Measurements from ENCODE around the gene ARHGAP32.

ARHGAP32 gene

DNA sequence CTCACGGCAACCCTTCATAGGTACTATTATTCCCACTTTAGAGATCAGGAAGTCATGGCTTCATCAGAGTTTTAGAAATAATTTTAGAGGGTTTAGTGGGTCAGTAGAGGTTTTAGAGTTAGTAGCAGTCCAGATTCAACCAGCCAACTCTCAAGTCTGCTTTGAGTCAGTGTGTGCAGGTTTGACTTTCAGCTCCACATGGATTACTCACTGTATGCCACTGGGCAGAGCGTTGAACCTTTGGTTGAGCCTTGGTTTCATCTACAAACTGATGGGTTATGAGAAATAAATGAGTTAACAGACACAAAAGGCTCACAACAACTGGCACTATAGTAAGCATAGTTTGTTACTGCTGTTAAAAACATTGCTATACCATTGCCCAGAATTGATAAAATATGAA, 230.5 kb downstream of the ARHGAP32 start:
- no peak for DNase-seq (ENCODE audit: low read depth, low spot score)

DNA sequence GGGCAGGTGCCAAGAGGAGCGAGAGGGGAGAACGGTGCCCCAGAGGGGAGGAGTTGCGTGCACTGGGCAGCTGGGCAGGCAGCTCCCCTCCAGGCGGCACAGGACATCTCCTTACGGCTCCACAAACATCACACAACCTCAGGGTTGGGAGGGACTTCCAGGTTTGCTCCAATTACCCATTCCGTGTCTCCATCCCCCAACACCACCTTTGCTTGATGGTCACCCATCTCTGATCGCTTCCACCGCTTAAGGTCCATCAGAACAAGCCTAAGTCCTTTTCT, 235.0 kb downstream of the ARHGAP32 start:
- DNase-seq (ENCODE audit: low read depth, low spot score): no peak

DNA sequence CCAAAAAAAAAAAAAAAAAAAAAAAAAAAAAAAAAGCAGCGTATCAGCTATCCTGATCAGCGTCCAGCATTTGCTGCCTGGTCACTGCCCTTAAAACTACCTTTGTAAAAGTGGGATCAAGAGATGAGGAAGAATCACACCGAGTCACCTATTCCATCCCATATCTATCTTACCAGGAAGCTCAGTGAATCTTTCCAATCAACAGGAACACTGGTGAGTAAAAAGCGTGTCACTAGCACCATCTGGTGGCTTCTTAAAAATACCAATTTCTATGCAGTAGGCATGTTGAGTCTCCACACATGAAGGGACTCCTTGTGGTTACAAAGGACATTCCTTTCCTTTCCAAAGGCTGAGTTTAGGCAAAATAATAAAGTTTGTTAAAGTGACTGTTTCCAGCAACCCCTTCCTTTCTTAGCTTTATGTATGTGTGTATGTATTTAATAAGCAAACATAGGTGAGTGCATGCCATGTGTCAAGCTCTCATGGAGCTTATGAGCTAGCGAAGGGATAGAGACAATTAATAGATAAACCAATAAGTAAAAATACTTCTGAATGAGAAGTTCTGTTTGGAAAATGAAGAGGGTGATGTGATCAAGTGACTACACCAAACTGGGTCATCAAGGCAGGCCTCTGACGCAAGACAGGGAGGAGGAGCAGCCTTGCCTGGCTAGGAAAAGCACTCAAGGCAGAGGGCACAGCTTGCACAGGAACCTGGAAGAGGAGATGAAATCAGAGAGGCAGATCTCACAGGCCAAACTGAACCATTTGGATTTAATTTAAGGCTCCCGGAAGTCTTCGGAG, 235.5 kb downstream of the ARHGAP32 start:
- no peak for DNase-seq (ENCODE audit: low read depth, low spot score)

DNA sequence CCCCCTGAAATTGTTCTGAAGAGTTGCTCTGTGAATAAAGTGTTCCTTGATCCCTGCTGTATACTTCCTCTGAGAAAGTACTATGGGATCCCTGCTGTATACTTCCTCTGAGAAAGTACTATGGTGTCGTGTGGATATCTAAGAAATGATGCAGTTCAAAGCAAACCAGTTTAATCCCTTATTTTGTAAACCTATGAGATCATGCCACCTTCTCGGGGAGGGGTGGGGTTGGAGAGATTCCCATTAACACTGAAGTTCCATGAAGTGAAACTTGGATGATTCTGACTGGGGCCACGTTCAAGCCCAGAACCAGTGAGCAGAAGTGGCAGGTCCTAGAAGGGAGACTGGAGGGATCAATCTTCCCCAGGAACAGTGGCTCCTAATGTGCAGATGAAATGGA, 236.5 kb downstream of the ARHGAP32 start:
- no peak for DNase-seq (ENCODE audit: low read depth, low spot score)

DNA sequence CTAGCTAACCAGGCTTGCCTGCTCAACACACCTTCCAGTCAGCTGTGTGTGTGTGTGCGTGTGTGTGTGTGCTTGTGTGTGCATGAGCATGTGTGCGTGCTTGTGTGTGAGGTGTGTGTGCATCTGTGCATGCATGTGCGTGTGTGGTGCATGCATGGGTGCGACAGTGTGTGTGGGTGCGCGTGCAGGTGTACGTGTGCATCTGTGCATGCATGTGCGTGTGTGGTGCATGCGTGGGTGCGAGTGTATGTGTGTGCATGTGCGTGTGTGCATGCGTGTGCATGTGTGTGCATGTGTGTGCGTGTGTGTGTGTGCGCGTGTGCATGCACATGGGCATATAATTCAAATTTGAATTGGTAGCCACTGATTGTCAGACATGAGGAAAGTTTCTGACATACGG, 239.0 kb downstream of the ARHGAP32 start:
- DNase-seq (ENCODE audit: low read depth, low spot score): no peak

DNA sequence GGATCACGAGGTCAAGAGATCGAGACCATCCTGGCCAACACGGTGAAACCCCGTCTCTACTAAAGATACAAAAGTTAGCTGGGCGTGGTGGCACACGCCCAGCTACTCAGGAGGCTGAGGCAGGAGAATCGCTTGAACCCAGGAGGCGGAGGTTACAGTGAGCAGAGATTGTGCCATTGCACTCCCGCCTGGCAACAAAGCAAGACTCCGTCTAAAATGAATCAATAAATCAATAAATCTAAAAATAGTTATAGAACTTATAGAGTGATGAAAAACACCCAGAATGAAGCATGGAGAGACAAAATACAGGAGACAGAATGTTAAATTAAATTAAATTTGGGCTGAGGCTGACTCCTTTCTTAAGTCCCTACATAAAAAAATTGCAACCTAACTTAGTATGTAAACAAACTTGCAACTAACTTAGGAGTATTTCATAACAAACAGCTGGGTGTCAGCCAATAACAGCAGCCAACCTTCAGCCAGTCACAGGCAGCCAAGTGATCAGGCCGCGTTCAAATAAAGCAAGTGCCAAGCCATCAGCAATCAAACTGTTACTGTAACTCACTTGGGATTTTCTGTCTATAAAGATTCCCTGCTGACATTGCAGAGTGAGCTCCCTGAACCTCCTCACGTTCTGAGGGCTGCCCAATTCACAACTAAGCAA, 242.2 kb downstream of the ARHGAP32 start:
- DNase-seq (ENCODE audit: low read depth, low spot score): no peak

DNA sequence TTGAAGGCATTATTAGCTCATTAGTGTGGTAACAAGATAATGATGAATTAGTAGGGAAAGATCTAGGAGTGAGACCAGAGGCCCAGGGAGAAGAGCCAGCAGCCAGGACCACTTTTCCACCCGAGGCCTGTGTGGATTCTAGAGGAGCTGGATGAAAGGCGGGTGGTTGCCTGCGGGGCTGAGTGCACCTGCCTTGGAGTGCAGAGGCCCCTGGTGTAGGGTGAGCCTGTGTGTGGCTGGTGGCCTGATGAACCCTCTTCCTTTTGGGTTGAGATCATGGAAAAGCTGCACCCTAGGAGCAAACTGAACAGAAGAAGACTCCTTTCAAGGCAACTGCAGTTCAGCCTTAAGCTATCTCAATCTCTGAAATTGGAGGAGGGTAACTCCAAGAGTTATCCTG, 243.5 kb downstream of the ARHGAP32 start:
- no peak for DNase-seq (ENCODE audit: low read depth, low spot score)

DNA sequence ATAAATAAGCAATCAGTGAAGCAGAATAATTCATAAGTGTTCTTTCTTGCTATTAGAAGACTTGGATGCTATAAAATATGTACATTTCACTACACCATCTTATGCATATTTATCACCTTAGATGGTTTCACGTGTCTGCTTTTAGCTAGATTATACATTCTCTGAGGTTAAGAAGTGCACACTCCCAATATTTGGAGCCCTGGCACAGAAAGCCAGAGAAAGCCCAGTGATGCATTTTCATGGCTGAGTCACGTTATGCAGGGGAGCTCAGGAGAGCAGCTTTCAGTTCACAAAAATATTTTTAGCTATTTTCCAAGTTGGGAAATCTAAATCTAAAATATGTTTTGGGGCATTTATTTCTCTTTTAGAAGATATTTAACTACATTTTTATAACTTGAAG, 244.4 kb downstream of the ARHGAP32 start:
- DNase-seq (ENCODE audit: low read depth, low spot score): no peak

DNA sequence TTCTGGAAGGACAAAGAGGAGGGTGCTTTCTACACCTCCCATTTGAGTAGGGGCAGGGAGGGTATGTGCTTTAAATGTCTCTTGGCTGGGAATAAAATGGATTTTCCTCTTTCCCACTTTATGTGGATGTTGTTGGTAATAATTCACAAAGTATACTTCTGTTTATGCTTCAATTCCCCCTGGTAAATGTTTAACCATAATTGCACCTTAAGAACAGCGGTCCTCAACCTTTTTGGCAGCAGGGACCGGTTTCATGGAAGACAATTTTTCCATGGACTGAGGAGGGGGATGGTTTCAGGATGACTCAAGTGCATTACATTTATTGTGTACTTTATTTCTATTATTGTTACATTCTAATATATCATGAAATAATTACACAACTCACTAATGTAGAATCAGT, 245.5 kb downstream of the ARHGAP32 start:
- DNase-seq (ENCODE audit: low read depth, low spot score): no peak

DNA sequence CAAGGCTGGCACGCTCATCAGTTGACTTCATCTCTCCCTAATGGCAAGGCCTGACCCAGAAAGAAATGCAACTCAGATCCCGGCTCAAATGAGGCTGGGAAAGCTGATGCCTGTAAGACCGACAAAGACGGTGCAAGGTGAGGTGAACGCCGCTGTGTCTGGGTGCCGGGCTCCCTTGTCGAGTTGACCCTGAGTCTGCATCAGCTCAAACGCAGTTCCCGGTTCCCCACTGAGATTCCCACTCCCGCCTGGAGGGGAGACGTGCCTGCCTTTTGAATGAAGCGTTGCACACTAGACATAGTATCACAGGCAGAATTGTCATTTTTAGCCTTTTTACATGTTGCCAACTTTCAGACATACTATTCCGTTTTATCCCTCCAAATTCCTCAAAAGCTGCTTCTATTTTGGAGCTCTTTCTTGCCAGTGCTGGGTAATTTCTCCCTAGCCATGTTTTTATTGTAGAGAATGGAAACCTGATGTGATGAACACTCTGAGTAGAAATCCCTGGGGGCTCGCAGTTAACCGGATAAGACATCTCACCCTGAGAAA, 248.6 kb downstream of the ARHGAP32 start:
- no peak for DNase-seq (ENCODE audit: low read depth, low spot score)

DNA sequence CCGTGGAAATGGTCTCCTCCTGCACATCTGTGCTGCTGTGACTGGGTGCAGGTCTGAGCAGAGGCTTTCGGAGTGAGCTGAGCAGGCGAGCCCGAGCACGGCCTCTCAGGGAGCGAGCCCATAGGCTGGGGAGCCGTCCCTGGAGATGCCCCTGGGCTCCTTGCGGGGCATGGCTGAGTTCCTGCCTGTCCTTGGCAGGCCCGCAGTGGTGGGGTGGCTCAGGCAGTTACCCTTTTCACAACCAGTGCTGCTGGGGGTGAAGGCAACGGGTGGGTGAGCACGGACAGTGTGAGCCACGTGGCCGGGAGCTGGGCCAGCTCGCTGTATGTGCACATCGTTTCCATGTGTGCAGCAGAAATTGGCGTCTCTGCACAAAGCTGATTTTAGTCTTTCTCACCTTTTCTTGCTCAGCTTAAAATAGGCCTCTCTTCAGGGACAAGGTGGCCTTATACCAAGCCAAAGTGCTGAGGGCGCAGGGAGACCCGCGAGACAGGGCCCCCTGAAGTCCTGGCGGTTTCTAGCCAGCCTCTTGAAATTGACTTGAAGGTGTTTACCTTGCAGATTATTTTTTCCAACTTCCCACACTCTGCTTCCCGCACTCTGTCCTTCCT, 249.2 kb downstream of the ARHGAP32 start, which contains the start of gene TP53AIP1:
Gene TP53AIP1 (minus strand): TSS at position 55 of the 611 bp plus-strand sequence. CDS start 5,053 bp downstream, outside the sequence.
- DNase-seq (ENCODE audit: low read depth, low spot score): no peak

DNA sequence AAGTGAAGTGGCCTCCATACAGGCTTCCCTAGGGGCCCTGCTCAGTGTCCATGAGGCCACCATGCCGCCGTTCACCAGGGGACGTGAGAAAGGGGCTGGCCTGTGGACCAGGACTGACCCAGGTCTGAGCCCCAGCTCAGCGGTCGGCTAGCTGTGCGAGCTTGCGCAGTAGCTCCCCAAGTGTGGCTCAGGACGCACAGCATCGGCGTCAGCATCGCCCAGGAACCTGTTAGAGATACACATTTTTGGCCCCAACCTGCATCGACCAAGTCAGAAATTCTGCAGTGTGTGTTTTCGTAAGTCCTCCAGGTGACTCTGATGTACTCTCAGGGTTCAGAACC, 249.9 kb downstream of the ARHGAP32 start:
- DNase-seq (ENCODE audit: low read depth, low spot score): no peak

DNA sequence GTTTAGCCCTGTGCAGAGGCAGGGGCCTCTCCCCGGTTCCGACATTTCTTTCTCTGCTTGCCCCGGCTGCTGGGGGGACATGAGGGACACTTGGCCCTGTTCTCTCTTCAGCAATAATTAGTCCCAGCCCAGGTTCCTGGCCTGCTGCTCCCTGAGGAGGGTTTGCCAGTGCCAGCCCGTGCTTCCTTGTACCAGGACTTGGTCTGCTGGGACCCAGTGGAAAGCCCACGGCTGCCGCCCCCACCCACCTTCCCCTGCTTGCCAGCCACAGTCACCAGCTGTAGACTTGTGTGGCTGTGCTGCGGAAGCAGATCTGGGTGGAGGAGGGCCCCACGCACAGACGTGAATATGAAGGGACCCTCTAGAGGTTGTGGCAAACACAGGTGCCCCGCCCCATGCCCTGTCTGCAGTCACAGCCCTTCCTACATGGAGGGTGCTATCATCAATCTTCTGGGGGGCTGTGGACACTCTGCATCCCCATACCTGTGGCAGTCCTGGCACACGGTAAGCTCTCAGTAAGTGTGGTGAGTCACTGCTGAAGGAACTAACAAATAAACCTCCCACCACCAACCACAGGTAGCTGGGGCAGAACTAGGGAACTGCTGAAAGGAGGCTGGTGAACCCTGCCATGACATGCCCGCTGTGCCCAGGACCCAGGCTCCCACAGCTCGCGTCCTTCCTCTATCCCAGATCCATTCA, 250.4 kb downstream of the ARHGAP32 start:
- DNase-seq (ENCODE audit: low read depth, low spot score): no peak

DNA sequence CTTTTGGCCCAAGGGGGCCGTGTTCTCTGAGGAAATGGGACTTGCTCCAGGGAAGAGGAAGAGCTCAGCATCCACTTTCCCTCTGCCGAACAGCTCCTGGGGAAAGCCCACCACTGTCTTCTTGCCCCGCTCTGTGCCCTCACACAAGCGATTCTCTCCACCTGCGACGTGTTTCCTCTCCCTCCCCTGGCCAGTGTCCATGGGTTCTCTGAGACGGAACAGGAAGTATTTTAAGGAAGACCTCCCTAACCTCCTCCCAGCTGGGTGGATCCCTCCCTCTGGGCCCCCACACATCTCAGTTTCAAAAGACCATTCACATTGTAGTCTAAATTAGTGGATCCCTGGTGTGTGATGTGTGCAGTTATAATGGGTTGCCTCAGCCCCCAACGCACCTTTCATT, 251.0 kb downstream of the ARHGAP32 start:
- no peak for DNase-seq (ENCODE audit: low read depth, low spot score)

DNA sequence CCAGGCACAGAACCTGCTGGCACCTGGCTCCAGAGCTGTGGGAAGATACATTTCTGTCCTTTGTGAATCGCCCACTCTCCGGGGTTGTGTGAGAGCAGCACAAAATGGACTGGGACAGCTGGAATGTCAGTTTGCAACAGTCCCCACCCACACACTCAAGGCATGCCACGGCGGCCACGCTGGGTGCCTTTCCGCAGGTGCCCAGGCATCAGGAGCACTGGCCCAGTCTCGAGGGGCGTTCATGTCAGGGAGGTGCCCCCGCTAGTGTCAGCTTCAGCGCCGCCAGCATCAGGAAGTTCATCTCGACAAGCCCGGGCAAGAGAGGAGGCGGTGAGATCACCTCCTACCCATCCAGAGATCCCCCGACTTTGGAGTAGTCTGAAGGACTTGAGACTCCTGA, 251.5 kb downstream of the ARHGAP32 start:
- DNase-seq (ENCODE audit: low read depth, low spot score): no peak

DNA sequence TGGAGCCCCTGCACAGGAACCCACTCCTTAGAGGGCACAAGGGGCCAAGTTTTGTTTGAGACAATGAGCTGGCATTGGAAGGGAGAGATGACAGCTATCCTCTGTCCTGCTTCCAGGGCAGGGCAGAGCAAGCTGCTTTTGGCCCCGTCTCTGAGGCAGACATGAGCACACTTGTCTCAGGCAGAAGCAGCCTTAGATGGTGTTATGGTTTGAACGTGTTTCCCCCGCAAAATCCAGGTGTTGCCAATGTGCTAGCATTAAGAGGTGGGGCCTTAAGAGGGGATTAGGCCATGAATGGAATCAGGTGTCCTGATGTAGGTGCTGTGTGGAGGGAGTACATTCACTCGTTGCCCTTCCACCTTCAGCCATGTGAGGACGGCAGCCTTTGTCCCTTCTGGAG, 252.0 kb downstream of the ARHGAP32 start:
- no peak for DNase-seq (ENCODE audit: low read depth, low spot score)

DNA sequence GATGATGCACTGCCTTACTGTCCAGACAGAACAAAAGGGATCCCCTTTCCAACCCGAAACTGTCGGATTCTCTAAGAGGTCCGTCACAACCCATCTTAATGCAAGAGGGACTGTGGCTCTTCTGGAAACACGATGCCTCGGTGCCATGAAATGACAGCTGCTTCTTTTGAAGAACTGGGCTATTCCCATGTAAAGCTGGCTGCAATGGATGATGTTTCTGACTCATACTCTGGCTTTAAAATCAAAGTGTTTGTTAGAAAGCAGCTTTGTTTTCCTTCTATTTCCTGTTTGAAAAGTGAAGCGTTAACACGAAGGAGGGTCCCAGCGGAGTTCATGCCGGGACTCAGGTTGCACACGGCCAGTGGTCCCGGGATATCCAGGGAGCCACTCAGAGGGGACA, 252.5 kb downstream of the ARHGAP32 start:
- DNase-seq (ENCODE audit: low read depth, low spot score): no peak

DNA sequence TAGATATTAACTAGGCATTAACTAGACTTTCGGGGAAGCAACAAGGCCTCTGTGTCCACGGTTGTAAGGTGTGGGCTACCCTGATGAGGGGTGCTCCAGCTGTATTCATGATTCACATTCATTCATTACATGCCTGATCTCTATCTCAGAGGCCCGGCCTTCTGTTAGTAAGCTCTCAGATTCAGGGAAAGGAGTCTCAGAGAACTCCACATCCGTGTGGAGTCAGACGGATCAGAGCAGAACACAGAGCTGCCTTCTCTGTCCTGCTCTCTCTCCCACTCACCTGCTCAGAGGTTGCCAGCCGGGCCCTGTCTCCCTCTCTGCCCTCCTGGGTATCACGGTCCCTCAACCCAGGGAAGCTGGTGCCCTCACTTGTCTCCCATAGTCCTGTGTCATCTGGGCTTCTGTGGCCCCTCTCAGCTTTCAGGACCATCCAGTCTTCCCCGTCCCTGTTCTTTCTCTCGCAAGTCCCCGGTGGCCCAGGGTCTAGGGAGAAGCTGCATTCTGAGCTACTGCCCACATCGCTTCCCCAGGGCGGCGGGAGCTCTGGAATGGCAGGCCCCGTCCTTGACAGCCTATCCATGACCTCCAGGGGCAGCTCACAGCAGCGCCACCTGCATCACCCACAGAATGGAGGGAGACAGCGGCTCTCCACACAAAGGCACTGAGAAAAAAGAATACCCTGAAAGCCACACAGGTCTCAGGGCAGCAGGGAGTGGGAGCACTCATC, 253.8 kb downstream of the ARHGAP32 start:
- no peak for DNase-seq (ENCODE audit: low read depth, low spot score)

DNA sequence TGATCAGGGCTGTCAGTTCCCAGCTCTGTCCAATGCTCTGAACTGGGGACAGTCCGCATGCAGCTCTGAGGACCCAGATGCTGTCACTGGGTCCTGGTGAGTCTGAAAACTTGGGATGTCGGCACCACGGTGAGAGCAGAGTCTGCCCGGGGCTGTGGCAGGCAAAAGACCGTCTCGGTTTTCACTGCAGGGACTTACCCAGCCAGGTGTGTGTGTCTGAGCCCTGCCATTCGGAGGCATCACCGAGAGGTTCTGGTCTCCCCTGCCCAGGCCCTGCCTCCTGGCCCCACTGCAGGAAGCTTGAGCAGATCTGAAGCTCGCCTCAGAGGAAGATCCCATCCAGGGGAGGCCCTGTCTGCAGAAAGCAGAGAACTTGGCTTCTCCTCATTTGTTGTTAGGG, 254.6 kb downstream of the ARHGAP32 start:
- no peak for DNase-seq (ENCODE audit: low read depth, low spot score)

DNA sequence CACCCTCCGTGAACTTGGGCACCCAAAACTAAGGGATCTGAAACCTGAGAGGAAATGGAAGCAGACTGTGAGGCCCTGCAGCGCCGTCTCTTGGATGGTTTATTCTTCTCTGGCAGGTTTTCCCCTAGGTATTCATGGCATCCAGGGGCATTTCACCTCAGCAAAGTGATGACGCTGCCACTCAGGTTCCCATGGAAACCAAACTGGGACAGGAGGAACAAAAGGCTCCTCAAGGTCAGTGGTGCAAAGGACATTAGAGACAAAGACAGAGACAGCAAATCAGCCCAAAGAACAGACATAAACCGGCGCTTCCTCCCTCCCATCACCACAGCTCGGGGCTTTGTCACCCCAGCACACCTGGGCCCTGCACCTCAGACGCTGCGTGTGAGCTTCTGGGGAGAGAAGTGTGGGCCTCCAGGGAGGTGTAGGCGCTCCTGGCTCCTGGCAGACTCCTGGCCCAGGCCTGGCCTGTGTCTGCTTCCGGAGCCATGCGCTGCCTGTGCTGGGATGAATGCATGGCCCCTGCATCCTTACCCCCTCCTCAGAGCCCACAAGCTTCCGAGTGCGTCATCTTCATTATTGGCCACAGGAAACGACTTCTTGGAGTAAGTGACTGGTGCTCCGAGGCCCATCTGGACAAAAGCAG, 255.4 kb downstream of the ARHGAP32 start:
- DNase-seq (ENCODE audit: low read depth, low spot score): no peak

DNA sequence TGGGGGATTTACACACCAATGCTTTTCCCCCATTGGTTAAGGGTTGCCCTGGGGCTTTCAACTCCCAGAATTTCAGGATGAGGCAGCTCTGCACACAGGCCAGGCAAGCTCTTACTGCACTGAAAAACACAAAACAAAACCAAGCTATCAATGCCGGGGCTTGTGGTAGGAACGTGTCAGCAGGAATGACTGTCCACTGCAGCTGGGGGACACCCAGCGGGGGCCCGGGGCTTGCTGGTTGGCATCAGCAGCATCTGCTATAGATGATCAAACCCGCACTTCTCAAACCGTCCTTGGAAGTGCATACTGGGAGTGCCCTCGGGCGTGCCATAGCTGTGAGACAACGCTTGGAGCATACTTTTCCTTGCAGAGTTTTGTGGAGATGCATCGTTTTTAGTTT, 257.2 kb downstream of the ARHGAP32 start:
- DNase-seq (ENCODE audit: low read depth, low spot score): no peak
